AG04449 (cell line): Measurements from ENCODE around the gene SHISAL2A.

Source experiments
- CTCF ChIA-PET: fragments of 350-600 bp; formaldehyde crosslinking; extraction: SDS; loops from one replicate; lab custom pipeline; 2021; ENCODE audit warnings: antibody characterized with exemption; lab: Yijun Ruan, JAX
- POLR2A ChIA-PET: fragments of 400-600, 350-600 bp; formaldehyde crosslinking; extraction: SDS; loops from one replicate; lab custom pipeline; 2020; ENCODE audit warnings: antibody characterized with exemption, inconsistent platforms; lab: Yijun Ruan, JAX
- DNase-seq: peaks from one replicate; pipeline ENCODE4 v3.0.0-alpha.2; 2010; ENCODE audit warnings: low read depth, low spot score
- H3K4me3 ChIP-seq: 2 replicates; pipeline ENCODE4 v1.5.1; 2011; ENCODE audit warnings: low read depth, mild to moderate bottlenecking, control low read depth, low read length
- TF ChIP-seq, protein P1 (sequence below): IDR thresholded peaks from one replicate; pipeline ENCODE4 v1.5.1; 2011; ENCODE audit warnings: mild to moderate bottlenecking, moderate library complexity, low read length, control low read depth, inconsistent platforms; ENCODE audit not compliant: insufficient read depth; ENCODE audit errors: missing control alignments

SHISAL2A gene

GRCh38 chr1:52673513-52673912 lies 40.5 kb downstream of the SHISAL2A start:
- POLR2A ChIA-PET: no interaction called here
- no peak overlapping the region for H3K4me3 ChIP-seq
- CTCF ChIA-PET: interaction anchor here (0.7 to 1.2 kb wide), 3 partner anchors 11 to 144 kb away, joined by 3 to 4 read pairs (median 3); no protein-coding TSS in a partner anchor

GRCh38 chr1:52674497-52675384 lies 41.8 kb downstream of the SHISAL2A start:
- TF ChIP-seq, protein P1, sequence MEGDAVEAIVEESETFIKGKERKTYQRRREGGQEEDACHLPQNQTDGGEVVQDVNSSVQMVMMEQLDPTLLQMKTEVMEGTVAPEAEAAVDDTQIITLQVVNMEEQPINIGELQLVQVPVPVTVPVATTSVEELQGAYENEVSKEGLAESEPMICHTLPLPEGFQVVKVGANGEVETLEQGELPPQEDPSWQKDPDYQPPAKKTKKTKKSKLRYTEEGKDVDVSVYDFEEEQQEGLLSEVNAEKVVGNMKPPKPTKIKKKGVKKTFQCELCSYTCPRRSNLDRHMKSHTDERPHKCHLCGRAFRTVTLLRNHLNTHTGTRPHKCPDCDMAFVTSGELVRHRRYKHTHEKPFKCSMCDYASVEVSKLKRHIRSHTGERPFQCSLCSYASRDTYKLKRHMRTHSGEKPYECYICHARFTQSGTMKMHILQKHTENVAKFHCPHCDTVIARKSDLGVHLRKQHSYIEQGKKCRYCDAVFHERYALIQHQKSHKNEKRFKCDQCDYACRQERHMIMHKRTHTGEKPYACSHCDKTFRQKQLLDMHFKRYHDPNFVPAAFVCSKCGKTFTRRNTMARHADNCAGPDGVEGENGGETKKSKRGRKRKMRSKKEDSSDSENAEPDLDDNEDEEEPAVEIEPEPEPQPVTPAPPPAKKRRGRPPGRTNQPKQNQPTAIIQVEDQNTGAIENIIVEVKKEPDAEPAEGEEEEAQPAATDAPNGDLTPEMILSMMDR: no peak
- no peak for DNase-seq
- POLR2A ChIA-PET: no interaction called here
- no peak overlapping the region for H3K4me3 ChIP-seq
- CTCF ChIA-PET: no interaction called here

More at GRCh38 chr1:52673513-52673912, 40.5 kb downstream of the SHISAL2A start:
- no peak for DNase-seq
- TF ChIP-seq, protein P1: no peak

GRCh38 chr1:52676249-52676903 lies 43.4 kb downstream of the SHISAL2A start:
- H3K4me3 ChIP-seq: no peak overlapping the region
- ChIA-PET POLR2A (no interaction called here), CTCF (interaction anchor here (1.0 kb wide), 1 partner anchor 10 kb away, joined by 3 read pairs; no protein-coding TSS in a partner anchor)
- DNase-seq: no peak
- TF ChIP-seq, protein P1: no peak

DNA sequence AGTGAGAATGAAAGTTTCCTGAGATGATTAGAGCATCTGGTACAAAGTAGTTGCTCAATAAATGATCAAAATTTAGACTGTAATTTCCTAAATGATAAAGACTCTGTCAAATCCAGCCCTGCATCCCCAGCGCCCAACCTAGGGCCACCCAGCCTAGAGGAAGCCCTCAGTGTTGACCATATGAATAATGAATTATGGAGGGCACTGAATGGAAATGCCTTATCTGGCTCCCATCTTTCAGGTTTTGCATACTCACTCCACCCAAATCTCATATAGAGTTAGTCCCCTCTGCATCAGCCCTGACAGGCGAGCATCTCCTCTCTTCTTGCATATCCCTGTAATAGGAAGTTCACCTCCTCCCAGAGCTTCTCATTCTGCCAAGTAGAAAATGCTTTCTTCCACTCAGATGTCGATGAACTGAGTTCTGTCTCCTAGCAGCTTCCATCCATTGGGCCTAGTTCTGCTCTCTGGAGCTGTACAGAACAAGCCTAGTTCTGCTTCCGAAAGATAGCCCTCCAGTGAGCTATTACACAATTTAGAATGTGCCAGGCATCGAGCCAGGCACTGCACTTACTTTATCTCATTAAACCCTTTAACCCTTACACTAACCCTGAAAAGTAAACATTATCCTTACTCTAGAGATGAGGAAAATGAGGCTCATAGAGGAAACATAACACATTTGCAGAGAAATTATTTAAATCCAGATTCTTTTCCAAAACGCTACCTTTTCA lies 44.3 kb downstream of the SHISAL2A start:
- CTCF ChIA-PET: interaction anchor here (1.0 to 2.0 kb wide), 2 partner anchors 9 to 11 kb away, joined by 3 to 5 read pairs; no protein-coding TSS in a partner anchor
- TF ChIP-seq, protein P1: no peak
- POLR2A ChIA-PET: no interaction called here
- no peak for DNase-seq
- H3K4me3 ChIP-seq: no peak overlapping the region

DNA sequence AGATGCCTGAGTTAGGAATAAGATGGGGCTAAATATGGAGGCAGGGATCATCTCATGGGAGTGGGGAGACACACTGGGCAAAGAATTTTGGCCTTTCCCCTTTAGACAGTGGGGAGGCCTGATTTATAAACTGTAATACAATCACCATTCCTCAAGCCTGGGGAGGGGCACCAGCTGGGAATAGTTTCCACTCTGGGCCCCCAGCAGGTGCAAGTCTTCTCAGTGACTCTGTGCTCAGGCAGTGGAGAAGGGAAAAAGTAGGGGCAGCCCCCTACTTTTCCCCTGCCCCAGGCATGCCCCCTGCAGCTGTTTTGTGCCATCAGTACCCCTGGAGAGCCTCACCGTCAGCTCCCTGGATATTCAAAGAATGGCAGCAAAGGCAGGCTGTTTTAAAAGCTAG lies 46.1 kb downstream of the SHISAL2A start:
- TF ChIP-seq, protein P1: no peak
- no peak overlapping the region for H3K4me3 ChIP-seq
- ChIA-PET CTCF (interaction anchor here (2.0 kb wide), 1 partner anchor 9 kb away, joined by 5 read pairs; no protein-coding TSS in a partner anchor), POLR2A (no interaction called here)
- DNase-seq: no peak
